A549 treated with AZD9567 at 1 μM for 4 hours (cell line): ENCODE results near the gene KRTAP3-3. TPM values are rescaled to one million over a fixed set of nuclear protein-coding genes. Genes with fewer than 3 reads are reported as not detected.

ENCODE experiments used
- total RNA-seq: library from RNA; stranded (reverse); fragments of 200-300 nt; extraction: Qiagen RNA extraction; gene quantifications from 5 replicates; pipeline ENCODE4 v1.2.3, GENCODE V29; 2022; ENCODE audit not compliant: insufficient read depth

Gene KRTAP3-3
- total RNA-seq = not detected in 5 replicates

GRCh38 chr17:40993839-40994238, at the start of gene KRTAP3-3:
KRTAP3-3 (minus strand) TSS chr17:40994164; CDS start chr17:40994097, 67 bp downstream.

GRCh38 chr17:41040783-41041571, 47.0 kb upstream of the KRTAP3-3 start, which contains the start of gene KRTAP1-1:
KRTAP1-1 (minus strand) TSS chr17:41041450; CDS start chr17:41041397, 53 bp downstream.

GRCh38 chr17:41034346-41034935, 40.5 kb upstream of the KRTAP3-3 start, which contains the start of gene KRTAP1-3:
KRTAP1-3 (minus strand) TSS chr17:41034874; CDS start chr17:41034821, 53 bp downstream.

GRCh38 chr17:41029633-41030245, 35.8 kb upstream of the KRTAP3-3 start, which contains the start of gene KRTAP1-4:
KRTAP1-4 (minus strand) TSS chr17:41030195; CDS start chr17:41030078, 117 bp downstream.

GRCh38 chr17:41026715-41027471, 32.9 kb upstream of the KRTAP3-3 start, which contains the start of gene KRTAP1-5:
KRTAP1-5 (minus strand) TSS chr17:41027208; CDS start chr17:41027155, 53 bp downstream.

DNA sequence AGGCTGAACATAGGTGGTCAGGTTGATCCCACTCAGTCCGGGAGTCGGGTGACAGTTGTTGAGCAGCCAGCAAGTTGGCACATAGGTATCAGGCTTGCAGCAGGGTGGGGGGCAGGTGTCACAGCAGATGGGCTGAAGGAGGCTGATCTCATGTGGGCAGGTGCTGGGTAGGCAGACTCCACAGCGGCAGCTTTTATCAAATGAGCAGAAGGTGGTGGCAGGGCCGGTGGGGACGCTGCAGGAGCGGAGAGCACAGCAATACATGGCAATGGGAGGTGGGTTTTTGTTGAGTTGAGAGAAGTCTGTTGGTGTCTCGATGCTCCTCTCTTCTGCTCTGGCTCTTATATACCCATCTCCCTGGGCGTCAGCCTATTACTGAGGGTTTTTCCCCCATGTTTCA, 14.8 kb upstream of the KRTAP3-3 start, which contains the start of gene KRTAP3-1:
Gene KRTAP3-1, minus strand, starts transcription at position 318 of the 400 bp plus-strand sequence. Its CDS starts 54 bp downstream, at position 264.

GRCh38 chr17:40999563-40999962, 5.6 kb upstream of the KRTAP3-3 start, which contains the start of gene KRTAP3-2:
KRTAP3-2 (minus strand) TSS chr17:40999906; CDS start chr17:40999853, 53 bp downstream.

GRCh38 chr17:40984226-40984625, 9.7 kb downstream of the KRTAP3-3 start, which contains the start of gene KRT40:
KRT40 (minus strand) TSS chr17:40984326; CDS start chr17:40984273, 53 bp downstream.

GRCh38 chr17:40966848-40967247, 27.1 kb downstream of the KRTAP3-3 start, which contains the start of gene KRT39:
KRT39 (minus strand) TSS chr17:40966948; CDS start chr17:40966856, 92 bp downstream.

Other genes with a start within 250 kb of the KRTAP3-3 start
- gene KRT25, start 238.8 kb downstream of the KRTAP3-3 start, total RNA-seq = not detected in 5 replicates
- not detected in 5 replicates for gene KRT26, start 222.0 kb downstream of the KRTAP3-3 start, total RNA-seq
- gene KRT27, start 211.6 kb downstream of the KRTAP3-3 start, total RNA-seq = 0.12 TPM in 1 of 5 replicates, not detected in the others
- not detected in 5 replicates for gene KRT28, start 194.2 kb downstream of the KRTAP3-3 start, total RNA-seq
- 51.8 to 115 TPM (median 108 TPM) in 5 replicates for gene KRT10, start 171.6 kb downstream of the KRTAP3-3 start, total RNA-seq
- not detected in 5 replicates for gene KRT12, start 126.9 kb downstream of the KRTAP3-3 start, total RNA-seq
- 0.23 to 0.42 TPM (median 0.35 TPM) in 4 of 5 replicates, not detected in the other for gene KRT20, start 108.9 kb downstream of the KRTAP3-3 start, total RNA-seq
- gene KRT23, start 56.5 kb downstream of the KRTAP3-3 start, total RNA-seq = 0.07 to 0.26 TPM (median 0.07 TPM) in 3 of 5 replicates, not detected in the others
- not detected in 5 replicates for gene KRT39, start 27.2 kb downstream of the KRTAP3-3 start, total RNA-seq
- not detected in 5 replicates for gene KRT40, start 9.8 kb downstream of the KRTAP3-3 start, total RNA-seq
- gene KRTAP3-2, start 5.7 kb upstream of the KRTAP3-3 start, total RNA-seq = 0.16 to 3.6 TPM (median 0.25 TPM) in 5 replicates
- gene KRTAP3-1, start 15.0 kb upstream of the KRTAP3-3 start, total RNA-seq = not detected in 5 replicates
- gene KRTAP1-5, start 33.0 kb upstream of the KRTAP3-3 start, total RNA-seq = not detected in 5 replicates
- not detected in 5 replicates for gene KRTAP1-4, start 36.0 kb upstream of the KRTAP3-3 start, total RNA-seq
- gene KRTAP1-3, start 40.7 kb upstream of the KRTAP3-3 start, total RNA-seq = not detected in 5 replicates
- not detected in 5 replicates for gene KRTAP1-1, start 47.3 kb upstream of the KRTAP3-3 start, total RNA-seq
- not detected in 5 replicates for gene KRTAP2-1, start 53.2 kb upstream of the KRTAP3-3 start, total RNA-seq
- gene KRTAP2-2, start 61.1 kb upstream of the KRTAP3-3 start, total RNA-seq = not detected in 5 replicates
- gene KRTAP2-3, start 66.0 kb upstream of the KRTAP3-3 start, total RNA-seq = 0.09 to 0.19 TPM (median 0.17 TPM) in 4 of 5 replicates, not detected in the other
- gene KRTAP2-4, start 71.7 kb upstream of the KRTAP3-3 start, total RNA-seq = not detected in 5 replicates
- not detected in 5 replicates for gene KRTAP4-7, start 90.0 kb upstream of the KRTAP3-3 start, total RNA-seq
- gene KRTAP4-8, start 104.0 kb upstream of the KRTAP3-3 start, total RNA-seq = not detected in 5 replicates
- gene KRTAP4-16, start 108.0 kb upstream of the KRTAP3-3 start, total RNA-seq = not detected in 5 replicates
- gene KRTAP4-9, start 111.2 kb upstream of the KRTAP3-3 start, total RNA-seq = not detected in 5 replicates
- gene KRTAP4-11, start 124.2 kb upstream of the KRTAP3-3 start, total RNA-seq = not detected in 5 replicates
- not detected in 5 replicates for gene KRTAP4-12, start 130.0 kb upstream of the KRTAP3-3 start, total RNA-seq
- gene KRTAP4-6, start 146.4 kb upstream of the KRTAP3-3 start, total RNA-seq = not detected in 5 replicates
- not detected in 5 replicates for gene KRTAP4-5, start 155.7 kb upstream of the KRTAP3-3 start, total RNA-seq
- 0.07 TPM in 1 of 5 replicates, not detected in the others for gene KRTAP4-4, start 166.6 kb upstream of the KRTAP3-3 start, total RNA-seq
- not detected in 5 replicates for gene KRTAP4-3, start 174.1 kb upstream of the KRTAP3-3 start, total RNA-seq
- gene KRTAP4-2, start 184.1 kb upstream of the KRTAP3-3 start, total RNA-seq = not detected in 5 replicates
- gene KRTAP4-1, start 190.7 kb upstream of the KRTAP3-3 start, total RNA-seq = not detected in 5 replicates
- not detected in 5 replicates for gene KRTAP9-1, start 195.7 kb upstream of the KRTAP3-3 start, total RNA-seq
- not detected in 5 replicates for gene KRTAP9-2, start 232.5 kb upstream of the KRTAP3-3 start, total RNA-seq
- not detected in 5 replicates for gene KRTAP9-3, start 238.3 kb upstream of the KRTAP3-3 start, total RNA-seq
- gene KRTAP9-8, start 243.8 kb upstream of the KRTAP3-3 start, total RNA-seq = not detected in 5 replicates